Activated CD4-positive, alpha-beta T cell treated with anti-CD3 and anti-CD28 coated beads, Interleukin-2, amount 10 ng/mL, durations not matched to agents 24 days and 14 days (primary cell): ENCODE data around the gene CLIC4. TPM values are rescaled to one million over a fixed set of nuclear protein-coding genes. Genes with fewer than 3 reads are reported as not detected.

Source experiments
- DNase-seq: peaks from one replicate; pipeline ENCODE4 v3.0.0; 2022
- H3K27ac Mint-ChIP-seq: one replicate; pipeline ENCODE4 v1.8.0; 2022; ENCODE audit warnings: mild to moderate bottlenecking, mixed read lengths
- H3K27me3 Mint-ChIP-seq: one replicate; pipeline ENCODE4 v1.8.0; 2022; ENCODE audit warnings: mixed read lengths
- H3K36me3 Mint-ChIP-seq: one replicate; pipeline ENCODE4 v1.8.0; 2022; ENCODE audit warnings: low read depth, mild to moderate bottlenecking, mixed read lengths
- H3K4me1 Mint-ChIP-seq: one replicate; pipeline ENCODE4 v1.8.0; 2021; ENCODE audit warnings: mixed read lengths
- H3K4me3 Mint-ChIP-seq: one replicate; pipeline ENCODE4 v1.8.0; 2022; ENCODE audit warnings: mild to moderate bottlenecking, moderate library complexity, mixed read lengths
- H3K9me3 Mint-ChIP-seq: one replicate; pipeline ENCODE4 v1.8.0; 2021; ENCODE audit warnings: mixed read lengths
- intact Hi-C: fragments of 100-400 bp; cut with micrococcal nuclease; formaldehyde crosslinking; loops from one replicate; pipeline ENCODE4 v1.15.1; 2023
- total RNA-seq: library from RNA; stranded (reverse); gene quantifications from 2 replicates; pipeline ENCODE4 v1.2.3, GENCODE V29; 2022

CLIC4 gene
- total RNA-seq, 1 donor from 2014 or later: 17.4 TPM

DNA sequence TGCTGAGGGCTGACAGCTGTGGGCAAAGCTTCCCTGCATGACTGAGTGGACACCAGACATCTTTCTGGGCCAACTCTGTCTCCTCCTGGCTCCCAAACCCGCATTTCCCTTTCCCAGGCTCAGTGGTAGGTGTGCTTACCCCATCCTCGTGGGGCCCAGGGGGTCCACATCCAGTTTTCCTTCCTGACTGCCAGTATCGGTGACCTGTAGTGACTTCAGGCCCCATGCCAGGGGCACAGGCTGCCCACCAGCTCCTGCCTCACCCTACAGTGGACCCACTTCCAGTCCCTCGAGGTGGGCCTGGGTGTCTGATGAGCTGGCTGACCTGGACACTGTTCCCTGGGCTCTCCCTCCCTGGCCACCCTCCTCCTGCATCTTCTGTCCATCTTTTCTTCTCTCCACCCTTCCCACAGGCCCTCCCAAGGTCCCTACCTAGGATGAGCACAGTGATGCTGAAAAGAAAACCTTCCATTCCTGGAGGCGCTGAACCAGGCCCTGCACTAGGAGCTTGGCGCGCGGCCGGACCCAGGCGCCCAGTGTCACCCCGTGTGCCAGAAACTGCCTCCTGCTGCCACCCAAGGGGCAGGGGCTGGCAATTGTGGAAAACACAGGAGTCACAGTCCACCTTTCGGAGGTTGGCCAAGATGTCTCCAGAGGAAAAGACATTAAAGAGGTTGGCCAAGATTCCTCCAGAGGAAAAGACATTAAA lies 117.7 kb downstream of the CLIC4 start:
- Mint-ChIP-seq H3K27me3 (peaks cover 18% of the 10 kb centered on the region), H3K9me3 (no peaks in the 10 kb centered on the region), H3K4me1 (no peaks in the 10 kb centered on the region), H3K27ac (no peak overlapping the region), H3K4me3 (no peak overlapping the region), H3K36me3 (no peaks in the 10 kb centered on the region)
- DNase-seq: no peak
- intact Hi-C loops: no loop called here

DNA sequence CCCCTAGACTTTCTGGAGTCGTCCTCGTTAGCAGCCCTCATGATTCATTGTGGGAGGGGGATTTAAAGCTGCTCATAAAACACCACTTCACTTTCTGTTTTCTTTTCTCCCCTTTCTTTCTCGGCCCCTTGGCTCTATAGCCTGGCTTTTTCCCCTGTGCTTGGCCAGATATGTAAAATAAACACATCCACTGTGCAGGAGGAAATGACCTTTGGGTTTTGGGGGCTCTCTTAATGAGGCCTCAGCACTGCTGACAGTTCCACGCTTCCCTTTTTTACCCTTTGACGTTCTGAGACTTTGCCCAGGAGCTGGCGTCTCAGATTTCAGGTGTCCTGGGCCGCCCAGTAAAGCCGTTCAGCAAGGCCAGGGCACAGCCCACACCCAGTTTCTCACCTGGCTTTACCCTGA lies 119.1 kb downstream of the CLIC4 start:
- H3K4me3 Mint-ChIP-seq: no peak overlapping the region
- intact Hi-C loops: no loop called here
- DNase-seq: no peak

DNA sequence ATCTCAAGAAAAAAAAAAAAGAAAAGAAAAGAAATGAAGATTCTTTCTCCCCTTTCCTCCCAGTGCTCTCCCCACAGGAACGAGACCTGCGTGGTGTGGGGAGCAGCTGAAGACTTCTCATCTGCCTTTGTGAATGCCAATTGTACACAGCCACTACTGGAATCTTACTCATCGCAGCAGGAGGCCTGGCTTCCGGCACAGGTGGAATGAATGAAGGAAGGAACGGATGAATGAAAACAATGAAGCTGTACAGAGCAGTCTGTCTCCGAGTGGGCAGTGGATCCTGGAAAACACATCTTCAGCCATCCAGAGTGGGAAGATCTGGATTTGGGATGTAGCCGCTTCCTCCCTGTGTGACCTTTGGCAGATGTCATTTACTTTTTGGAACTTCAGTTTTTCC lies 119.9 kb downstream of the CLIC4 start:
- no peaks in the 10 kb centered on the region for H3K4me1 Mint-ChIP-seq
- peaks cover 22% of the 10 kb centered on the region for H3K27me3 Mint-ChIP-seq
- intact Hi-C loops: no loop called here
- no peak overlapping the region for H3K27ac Mint-ChIP-seq
- no peak overlapping the region for H3K4me3 Mint-ChIP-seq
- no peaks in the 10 kb centered on the region for H3K36me3 Mint-ChIP-seq
- H3K9me3 Mint-ChIP-seq: no peaks in the 10 kb centered on the region
- no peak for DNase-seq

More for the DNA sequence above, 119.1 kb downstream of the CLIC4 start:
- Mint-ChIP-seq H3K9me3 (no peaks in the 10 kb centered on the region), H3K4me1 (no peaks in the 10 kb centered on the region), H3K36me3 (no peaks in the 10 kb centered on the region), H3K27ac (no peak overlapping the region), H3K27me3 (peaks cover 19% of the 10 kb centered on the region)

DNA sequence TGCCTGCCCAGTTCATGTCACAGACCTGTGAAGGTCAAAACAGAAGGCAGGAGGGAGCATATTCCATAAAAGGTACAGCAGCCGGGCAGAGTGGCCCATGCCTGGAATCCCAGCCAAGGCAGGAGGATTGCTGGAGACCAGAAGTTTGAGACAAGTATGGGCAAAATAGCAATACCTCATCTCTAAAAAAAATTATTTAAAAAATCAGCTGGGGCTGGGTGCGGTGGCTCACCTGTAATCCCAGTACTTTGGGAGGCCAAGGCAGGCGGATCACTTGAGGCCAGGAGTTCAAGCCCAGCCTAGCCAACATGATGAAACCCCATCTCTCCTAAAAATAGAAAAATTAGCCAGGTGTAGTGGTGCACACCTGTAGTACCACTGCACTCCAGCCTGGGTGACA lies 120.3 kb downstream of the CLIC4 start:
- intact Hi-C loops: no loop called here
- H3K27me3 Mint-ChIP-seq: peaks cover 22% of the 10 kb centered on the region
- DNase-seq: no peak

DNA sequence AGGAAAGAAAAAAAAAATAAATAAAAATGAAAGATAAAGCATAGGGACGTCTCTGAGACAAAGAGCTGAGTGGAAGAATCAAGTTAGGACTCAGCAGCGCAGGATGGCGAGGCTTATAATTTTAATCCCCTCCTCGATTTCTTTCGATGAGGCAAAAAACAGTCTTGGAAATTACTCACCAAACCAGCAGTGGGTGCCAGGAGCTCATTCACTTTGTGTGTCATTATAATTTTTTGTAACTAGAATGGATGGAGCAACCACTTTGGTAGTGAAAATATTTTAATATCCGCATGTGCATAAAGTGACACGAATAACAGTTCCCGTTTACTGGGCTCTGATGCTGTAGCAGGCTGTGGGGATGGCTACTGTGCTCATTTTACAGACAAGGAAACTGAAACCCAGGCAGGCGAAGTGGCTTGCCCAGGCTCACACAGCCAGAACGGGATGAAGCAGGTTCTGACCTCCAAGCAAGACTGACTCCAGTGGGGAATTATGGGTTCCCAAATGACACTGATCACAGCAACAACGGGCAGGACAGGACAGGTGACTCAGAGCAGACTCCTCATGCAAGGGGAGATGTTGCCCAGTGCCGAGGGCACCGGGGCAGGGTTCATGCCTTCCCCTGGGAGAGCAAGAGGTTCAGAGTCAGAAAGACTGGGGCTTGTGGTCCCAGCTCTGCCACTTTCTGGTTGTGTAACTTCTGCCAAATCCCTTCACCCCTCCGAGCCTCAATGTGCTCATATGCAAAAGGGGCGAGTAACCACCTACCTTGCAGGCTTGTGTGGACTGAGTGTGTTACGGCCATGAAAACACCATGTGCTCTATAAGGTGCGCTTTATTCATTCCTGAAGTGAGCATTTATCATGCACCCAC lies 121.2 kb downstream of the CLIC4 start:
- DNase-seq: no peak
- H3K36me3 Mint-ChIP-seq: no peaks in the 10 kb centered on the region
- no peaks in the 10 kb centered on the region for H3K9me3 Mint-ChIP-seq
- no peak overlapping the region for H3K27ac Mint-ChIP-seq
- intact Hi-C loops: no loop called here
- peaks cover 26% of the 10 kb centered on the region for H3K27me3 Mint-ChIP-seq
- H3K4me1 Mint-ChIP-seq: no peaks in the 10 kb centered on the region
- H3K4me3 Mint-ChIP-seq: no peak overlapping the region

More for the DNA sequence above, 120.3 kb downstream of the CLIC4 start:
- Mint-ChIP-seq H3K27ac (no peak overlapping the region), H3K36me3 (no peaks in the 10 kb centered on the region), H3K4me3 (no peak overlapping the region), H3K9me3 (no peaks in the 10 kb centered on the region), H3K4me1 (no peaks in the 10 kb centered on the region)

DNA sequence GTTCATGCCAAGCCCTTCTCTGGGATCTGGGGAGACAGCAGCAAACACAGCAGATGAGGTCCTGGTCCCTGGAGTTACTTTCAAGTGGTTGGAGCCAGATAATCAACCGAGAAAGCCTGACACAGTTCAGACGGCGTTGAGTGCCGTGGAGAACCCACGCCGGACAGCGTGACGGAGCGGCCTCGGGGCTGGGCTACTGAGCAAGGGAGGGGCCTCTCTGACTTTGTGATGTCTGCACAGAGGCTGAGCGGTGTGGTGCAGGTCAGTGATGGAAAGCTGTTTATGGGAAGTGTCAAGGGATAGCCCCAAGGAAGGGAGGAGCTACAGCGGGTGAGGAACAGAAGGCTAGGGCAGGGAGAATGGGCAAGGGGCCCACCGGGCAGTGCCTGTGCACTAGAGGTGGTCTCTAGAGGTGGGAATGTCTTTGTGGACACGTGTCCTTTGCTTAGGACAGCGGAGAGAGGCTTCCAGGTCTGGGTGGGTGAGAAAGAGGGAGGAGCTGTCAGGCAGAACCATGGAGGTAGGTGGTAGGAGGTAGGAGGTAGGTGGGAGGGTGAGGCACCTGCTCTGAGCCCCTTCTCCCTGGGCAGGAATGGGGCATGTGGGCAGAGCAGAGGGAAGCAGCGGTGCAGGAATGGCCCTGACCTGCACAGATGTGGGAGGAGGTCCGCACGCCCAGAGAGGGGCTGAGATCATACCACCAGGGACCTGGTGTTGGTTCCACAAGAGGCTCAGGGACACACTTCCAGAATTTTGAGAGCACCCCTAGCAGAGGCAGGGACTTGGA lies 122.0 kb downstream of the CLIC4 start:
- H3K4me1 Mint-ChIP-seq: no peaks in the 10 kb centered on the region
- intact Hi-C loops: no loop called here
- H3K36me3 Mint-ChIP-seq: no peaks in the 10 kb centered on the region
- no peak for DNase-seq
- H3K27me3 Mint-ChIP-seq: peaks cover 28% of the 10 kb centered on the region
- no peak overlapping the region for H3K4me3 Mint-ChIP-seq
- H3K9me3 Mint-ChIP-seq: no peaks in the 10 kb centered on the region
- no peak overlapping the region for H3K27ac Mint-ChIP-seq

DNA sequence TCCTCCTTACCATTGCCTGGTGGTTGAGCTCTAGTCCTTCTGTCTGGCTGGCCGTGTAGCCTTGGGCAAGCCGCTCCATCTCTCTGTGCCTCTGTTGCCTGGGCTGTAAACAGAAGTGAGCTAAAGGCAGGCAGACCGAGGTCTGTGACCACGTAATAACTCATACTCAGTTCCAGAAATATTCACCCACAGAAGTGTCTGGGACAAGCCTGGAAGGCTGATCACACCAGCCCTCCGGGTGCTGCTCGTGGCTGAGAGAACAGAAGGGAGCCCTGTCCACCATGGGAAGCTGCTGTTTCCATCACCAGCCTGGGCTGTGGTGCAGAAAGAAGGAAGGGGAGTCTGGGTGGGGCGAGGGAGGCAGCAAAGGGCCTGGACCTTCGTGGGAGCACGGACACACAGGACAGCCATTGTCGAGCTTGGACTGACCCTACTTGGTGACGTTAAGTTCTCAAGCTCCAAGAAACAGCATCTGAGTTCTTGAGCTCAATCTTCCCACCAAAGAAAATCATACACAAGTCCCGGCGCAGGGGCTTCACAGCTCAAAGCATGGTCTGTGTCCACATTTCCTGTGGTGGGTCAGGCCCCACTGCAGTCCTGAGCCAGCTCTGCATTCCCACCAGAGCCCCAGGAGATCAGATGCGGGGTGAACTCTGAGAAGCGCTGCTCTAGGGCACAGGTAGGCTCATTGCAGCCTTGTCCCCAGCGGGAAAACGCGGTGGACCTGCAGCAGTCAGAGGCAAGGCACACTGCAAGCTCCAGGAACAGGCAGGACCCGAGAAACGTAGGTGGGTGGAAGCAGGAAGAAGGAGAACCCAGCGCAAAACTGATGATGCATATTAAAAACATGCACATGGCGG lies 123.0 kb downstream of the CLIC4 start:
- no peak overlapping the region for H3K4me3 Mint-ChIP-seq
- no peak overlapping the region for H3K27ac Mint-ChIP-seq
- no peaks in the 10 kb centered on the region for H3K36me3 Mint-ChIP-seq
- intact Hi-C loops: no loop called here
- peaks cover 34% of the 10 kb centered on the region for H3K27me3 Mint-ChIP-seq
- H3K9me3 Mint-ChIP-seq: no peaks in the 10 kb centered on the region
- no peak for DNase-seq
- no peaks in the 10 kb centered on the region for H3K4me1 Mint-ChIP-seq

DNA sequence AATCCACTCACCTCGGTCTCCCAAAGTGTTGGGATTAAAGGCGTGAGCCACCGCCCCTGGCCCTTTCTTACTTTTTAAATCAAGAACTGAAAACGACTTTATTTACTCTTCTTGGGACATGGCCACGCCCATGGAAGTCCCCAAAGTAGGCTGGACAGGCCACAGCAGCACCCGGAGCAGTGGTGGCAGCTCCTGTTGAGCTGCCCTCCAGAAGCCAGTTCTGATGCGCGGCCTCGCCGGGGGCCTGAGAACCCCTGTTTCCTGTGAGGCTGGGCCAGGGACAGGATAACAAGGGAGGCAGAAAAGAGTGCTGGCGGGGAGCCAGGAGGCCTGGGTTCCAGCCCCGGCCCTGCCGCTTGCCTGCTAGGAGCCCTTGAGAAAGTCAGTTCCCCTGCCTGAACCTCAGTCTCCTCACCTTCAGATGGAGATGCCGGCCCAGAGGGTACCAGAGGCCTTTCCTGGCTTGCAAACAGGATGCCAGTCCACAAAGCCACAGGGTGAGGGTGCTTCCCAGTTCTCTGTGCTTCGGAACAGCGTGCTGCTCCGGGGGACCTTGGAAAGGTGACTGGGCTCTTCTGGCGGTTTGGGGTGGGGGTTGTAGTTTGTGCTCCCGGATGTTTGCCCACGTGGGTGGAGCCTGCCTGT lies 125.4 kb downstream of the CLIC4 start:
- intact Hi-C loops: no loop called here
- Mint-ChIP-seq H3K4me1 (no peaks in the 10 kb centered on the region), H3K9me3 (no peaks in the 10 kb centered on the region), H3K4me3 (no peak overlapping the region), H3K36me3 (no peaks in the 10 kb centered on the region), H3K27ac (no peak overlapping the region), H3K27me3 (peaks cover 36% of the 10 kb centered on the region)
- DNase-seq: no peak

DNA sequence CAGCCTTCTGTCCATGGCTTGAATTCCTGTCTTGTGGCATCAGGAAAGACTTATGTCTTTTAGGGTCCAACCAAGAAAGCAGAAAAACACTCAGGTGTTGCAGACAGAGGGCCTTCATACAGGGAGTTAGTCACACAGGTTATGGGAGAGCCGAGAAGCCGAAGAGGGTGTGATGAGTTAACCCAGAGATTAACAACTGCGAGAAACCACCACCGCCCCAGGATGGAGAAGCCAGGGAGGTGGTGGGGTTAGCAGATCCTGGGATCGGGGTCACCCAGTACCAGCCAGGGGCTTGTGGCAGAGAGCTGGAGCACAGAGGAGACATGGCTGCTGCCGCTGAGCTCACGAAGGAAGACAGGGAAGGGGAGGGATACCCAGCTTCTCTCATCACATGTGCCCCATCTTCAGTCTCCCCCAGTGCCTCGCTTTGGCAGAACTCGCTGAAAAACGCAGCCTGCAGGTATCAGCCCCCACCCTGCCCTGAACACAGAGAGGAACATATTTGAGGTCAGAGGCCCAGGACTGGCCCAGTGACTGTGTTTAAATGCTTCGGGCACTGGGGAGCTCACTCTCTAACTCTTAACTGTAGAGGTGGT lies 126.2 kb downstream of the CLIC4 start:
- Mint-ChIP-seq H3K36me3 (no peaks in the 10 kb centered on the region), H3K4me1 (no peaks in the 10 kb centered on the region), H3K27ac (no peak overlapping the region), H3K27me3 (peaks cover 33% of the 10 kb centered on the region), H3K9me3 (no peaks in the 10 kb centered on the region), H3K4me3 (no peak overlapping the region)
- intact Hi-C loops: no loop called here
- DNase-seq: no peak

DNA sequence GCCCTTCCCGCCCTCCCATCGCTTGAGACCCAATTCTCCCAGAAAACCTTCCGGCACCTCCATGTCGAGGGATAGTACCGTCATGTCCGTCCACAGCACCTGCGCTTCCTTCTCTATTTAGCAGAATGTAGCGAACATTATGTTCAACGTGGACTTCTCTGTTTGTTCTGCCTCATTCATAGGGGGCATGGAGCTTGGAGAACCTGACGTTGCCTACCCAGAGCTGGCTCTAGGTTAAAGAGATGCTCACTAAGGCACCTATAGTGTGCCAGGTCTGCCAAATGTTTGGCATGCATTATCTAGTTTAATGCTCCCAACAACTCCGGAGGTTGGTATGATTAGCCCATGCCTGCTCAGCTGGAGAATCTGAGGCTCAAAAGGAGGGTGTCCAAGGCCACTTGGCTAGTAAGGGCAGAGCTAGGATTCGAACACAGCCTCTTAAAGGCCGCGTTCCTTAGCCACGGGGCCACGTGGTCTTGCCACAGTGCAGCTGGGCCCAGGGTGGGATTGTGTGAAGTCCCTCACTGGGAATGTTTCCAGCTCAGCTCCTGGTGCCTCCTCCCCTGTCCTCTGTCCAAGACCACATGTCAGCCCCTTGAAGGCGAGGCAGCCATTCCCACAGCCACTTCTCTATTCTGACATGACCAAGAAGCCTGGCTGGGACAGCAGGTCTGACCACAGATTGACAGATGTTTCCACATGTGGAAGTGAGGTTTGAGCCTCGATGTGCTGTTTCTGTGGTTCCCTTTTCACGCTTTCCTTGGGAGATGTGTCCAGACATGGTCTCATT lies 127.0 kb downstream of the CLIC4 start:
- Mint-ChIP-seq H3K9me3 (no peaks in the 10 kb centered on the region), H3K27ac (no peak overlapping the region), H3K36me3 (no peaks in the 10 kb centered on the region), H3K4me3 (no peak overlapping the region), H3K27me3 (peaks cover 31% of the 10 kb centered on the region), H3K4me1 (no peaks in the 10 kb centered on the region)
- no peak for DNase-seq
- intact Hi-C loops: no loop called here

DNA sequence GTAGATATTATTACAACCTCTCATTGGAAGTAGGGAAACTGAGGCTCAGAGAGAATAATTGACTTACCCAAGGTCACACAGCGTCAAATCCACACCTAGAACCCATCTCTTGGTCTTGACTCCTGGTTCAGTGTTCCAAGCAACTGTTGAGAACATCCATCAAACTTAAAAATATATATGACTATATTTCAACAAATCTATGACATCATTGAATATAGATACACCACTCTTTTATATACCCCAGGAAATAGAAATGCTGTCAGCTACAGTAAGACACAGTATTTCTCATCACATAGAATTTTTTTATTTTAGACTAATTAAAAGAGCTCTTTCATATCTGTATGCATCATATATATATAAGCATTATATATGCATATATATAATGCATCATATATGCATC lies 127.9 kb downstream of the CLIC4 start:
- Mint-ChIP-seq H3K27ac (no peak overlapping the region), H3K27me3 (peaks cover 32% of the 10 kb centered on the region), H3K4me3 (no peak overlapping the region), H3K36me3 (no peaks in the 10 kb centered on the region), H3K9me3 (no peaks in the 10 kb centered on the region), H3K4me1 (no peaks in the 10 kb centered on the region)
- intact Hi-C loops: no loop called here
- DNase-seq: no peak

DNA sequence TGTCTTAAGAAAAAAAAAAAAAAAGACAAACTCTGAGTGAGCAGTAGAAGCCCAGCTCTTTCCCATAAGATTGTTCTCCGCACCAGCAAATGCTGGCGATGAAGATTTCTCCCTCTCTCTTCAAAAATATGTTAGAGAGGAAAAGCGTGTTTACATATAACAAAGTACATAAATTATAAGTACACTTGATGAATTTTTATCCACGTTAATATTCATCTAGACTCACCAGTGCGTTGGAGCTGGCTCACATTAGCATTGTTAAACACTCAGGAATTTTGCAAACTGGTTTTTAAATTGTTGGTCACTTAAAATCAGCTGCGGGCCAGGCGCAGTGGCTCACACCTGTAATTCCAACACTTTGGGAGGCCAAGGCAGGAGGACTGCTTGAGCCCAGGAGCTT lies 128.8 kb downstream of the CLIC4 start:
- H3K36me3 Mint-ChIP-seq: no peaks in the 10 kb centered on the region
- no peak for DNase-seq
- no peaks in the 10 kb centered on the region for H3K4me1 Mint-ChIP-seq
- no peak overlapping the region for H3K27ac Mint-ChIP-seq
- H3K4me3 Mint-ChIP-seq: no peak overlapping the region
- H3K9me3 Mint-ChIP-seq: no peaks in the 10 kb centered on the region
- H3K27me3 Mint-ChIP-seq: peaks cover 34% of the 10 kb centered on the region
- intact Hi-C loops: no loop called here
